ENCODE results near the gene TBATA. TPM values are rescaled to one million over a fixed set of nuclear protein-coding genes. Genes with fewer than 3 reads are reported as not detected.

The TBATA gene
- total RNA-seq, 1 experiment from 2014 or later = not detected

DNA sequence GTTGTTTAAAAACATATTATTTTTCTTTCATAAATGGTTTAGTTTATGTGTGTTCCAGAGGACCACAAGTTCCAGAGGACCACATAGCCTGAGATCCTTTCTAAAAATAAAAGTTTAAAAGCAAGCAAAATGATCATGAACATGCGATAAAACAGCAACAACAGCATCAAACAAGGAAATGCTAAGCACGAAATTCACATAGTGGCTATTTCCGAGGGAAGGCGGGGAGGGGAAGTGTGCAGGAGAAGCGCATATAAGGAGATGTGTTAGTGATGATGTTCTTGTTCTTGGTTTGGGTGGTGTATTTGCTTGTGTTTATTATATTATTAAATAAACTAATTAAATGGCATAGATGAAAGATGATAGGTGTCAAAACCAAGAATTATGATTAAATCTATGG, 1.2 kb downstream of the TBATA start:
- TF ChIP-seq, protein P1, sequence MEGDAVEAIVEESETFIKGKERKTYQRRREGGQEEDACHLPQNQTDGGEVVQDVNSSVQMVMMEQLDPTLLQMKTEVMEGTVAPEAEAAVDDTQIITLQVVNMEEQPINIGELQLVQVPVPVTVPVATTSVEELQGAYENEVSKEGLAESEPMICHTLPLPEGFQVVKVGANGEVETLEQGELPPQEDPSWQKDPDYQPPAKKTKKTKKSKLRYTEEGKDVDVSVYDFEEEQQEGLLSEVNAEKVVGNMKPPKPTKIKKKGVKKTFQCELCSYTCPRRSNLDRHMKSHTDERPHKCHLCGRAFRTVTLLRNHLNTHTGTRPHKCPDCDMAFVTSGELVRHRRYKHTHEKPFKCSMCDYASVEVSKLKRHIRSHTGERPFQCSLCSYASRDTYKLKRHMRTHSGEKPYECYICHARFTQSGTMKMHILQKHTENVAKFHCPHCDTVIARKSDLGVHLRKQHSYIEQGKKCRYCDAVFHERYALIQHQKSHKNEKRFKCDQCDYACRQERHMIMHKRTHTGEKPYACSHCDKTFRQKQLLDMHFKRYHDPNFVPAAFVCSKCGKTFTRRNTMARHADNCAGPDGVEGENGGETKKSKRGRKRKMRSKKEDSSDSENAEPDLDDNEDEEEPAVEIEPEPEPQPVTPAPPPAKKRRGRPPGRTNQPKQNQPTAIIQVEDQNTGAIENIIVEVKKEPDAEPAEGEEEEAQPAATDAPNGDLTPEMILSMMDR (IDR thresholded peaks at IDR 0.05; ENCODE audit: unreplicated experiment) = no peak
- Mint-ChIP-seq H3K4me3 (ENCODE audit: low read depth, unreplicated experiment) (no peak overlapping the region), H3K36me3 (ENCODE audit: insufficient read depth, unreplicated experiment) (no peaks in the 10 kb centered on the region), H3K27ac (ENCODE audit: unreplicated experiment) (no peak overlapping the region), H3K4me1 (ENCODE audit: low read depth, unreplicated experiment) (no peaks in the 10 kb centered on the region), H3K27me3 (ENCODE audit: unreplicated experiment) (peaks cover 83% of the 10 kb centered on the region), H3K9me3 (ENCODE audit: low read depth, unreplicated experiment) (peaks cover 4% of the 10 kb centered on the region)
- CTCF ChIA-PET = no interaction called here
- intact Hi-C loops (cut with micrococcal nuclease; ENCODE audit: unreplicated experiment) = no loop called here
- DNase-seq = no peak
- BruUV-seq (replicated peaks) = no TSS peak

DNA sequence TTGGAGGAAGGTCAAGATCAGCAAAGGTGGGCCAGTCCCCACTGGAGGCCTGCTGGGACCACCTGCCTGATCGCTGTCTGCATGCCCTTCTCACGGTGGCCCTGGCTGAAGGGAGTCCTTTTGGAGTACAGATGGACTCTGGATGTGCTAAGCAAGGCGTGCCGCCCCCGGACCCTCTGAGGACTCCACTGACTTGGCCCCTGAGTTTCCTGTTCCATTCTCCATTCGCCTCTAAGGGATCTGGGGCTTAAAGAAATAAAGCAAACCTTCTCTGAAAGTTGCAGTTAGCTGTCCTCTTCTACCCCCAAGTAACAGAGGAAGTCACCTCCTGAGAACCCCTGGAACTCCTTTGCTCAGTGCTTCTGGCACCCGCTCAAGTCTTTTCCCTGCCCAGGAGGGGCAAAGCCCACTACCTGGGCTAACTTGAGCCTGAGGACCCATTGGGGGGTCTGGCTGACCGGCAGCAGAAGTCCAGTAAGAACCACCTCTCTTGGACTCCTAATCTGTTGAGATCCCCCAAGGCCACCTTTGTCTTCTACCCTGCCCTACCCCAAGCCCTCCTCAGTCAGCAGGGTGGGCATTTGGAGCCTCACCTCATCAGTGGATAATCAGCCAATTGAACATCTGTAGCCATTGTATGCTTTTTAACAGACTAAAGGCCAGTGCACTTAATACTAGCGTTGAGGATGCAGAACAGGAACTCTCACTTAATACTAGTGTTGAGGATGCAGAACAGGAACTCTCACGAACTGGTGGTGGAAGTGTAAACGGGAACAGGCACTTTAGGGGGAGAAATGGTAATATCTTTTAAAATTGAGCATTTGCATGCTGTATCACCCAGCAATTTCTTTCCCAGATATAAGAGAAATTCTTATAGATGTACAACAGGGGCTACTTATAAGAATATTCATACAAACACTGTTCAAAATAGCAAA, 2.2 kb downstream of the TBATA start:
- intact Hi-C loops (cut with micrococcal nuclease; ENCODE audit: unreplicated experiment) = no loop called here
- Mint-ChIP-seq H3K4me3 (ENCODE audit: low read depth, unreplicated experiment) (no peak overlapping the region), H3K9me3 (ENCODE audit: low read depth, unreplicated experiment) (no peaks in the 10 kb centered on the region), H3K4me1 (ENCODE audit: low read depth, unreplicated experiment) (no peaks in the 10 kb centered on the region), H3K27ac (ENCODE audit: unreplicated experiment) (no peak overlapping the region), H3K27me3 (ENCODE audit: unreplicated experiment) (peaks cover 83% of the 10 kb centered on the region), H3K36me3 (ENCODE audit: insufficient read depth, unreplicated experiment) (no peaks in the 10 kb centered on the region)
- BruUV-seq (replicated peaks) = no TSS peak
- CTCF ChIA-PET = no interaction called here
- TF ChIP-seq, protein P1 (IDR thresholded peaks at IDR 0.05; ENCODE audit: unreplicated experiment) = no peak
- no peak for DNase-seq

DNA sequence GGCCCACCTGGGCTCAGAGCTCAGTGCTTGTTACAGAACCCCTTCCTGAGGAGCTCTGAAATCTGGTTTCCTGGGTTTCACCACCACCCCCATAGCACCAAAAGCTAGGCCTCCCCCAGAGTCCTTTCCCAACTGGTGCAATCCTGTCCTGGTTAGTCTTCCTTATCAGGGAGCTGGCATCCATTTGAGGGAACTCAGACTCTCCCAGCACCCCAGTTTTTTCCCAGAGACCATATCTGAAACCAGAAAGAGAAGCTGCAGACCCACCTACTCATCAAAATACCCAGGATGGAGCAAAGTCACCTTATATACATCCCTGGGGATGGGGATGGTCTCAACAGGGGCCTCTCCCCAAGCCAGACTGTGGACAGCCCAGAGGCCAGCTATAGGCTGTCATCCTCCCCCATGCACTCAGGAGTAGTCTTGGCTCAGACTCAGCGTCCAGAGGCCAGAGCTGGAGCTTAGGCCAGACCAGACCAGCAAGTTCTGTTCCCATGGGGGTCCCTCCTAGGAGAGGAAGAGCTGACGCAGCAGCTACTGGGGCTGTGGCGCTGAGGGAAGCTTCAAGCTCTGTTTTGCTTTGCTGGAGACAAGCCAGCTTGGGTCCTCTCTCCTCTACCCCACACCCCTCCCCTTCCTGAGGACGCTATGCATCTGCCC, 3.0 kb downstream of the TBATA start:
- H3K9me3 Mint-ChIP-seq (ENCODE audit: low read depth, unreplicated experiment) = no peaks in the 10 kb centered on the region
- CTCF ChIA-PET = no interaction called here
- H3K4me3 Mint-ChIP-seq (ENCODE audit: low read depth, unreplicated experiment) = no peak overlapping the region
- intact Hi-C loops (cut with micrococcal nuclease; ENCODE audit: unreplicated experiment) = no loop called here
- no TSS peak for BruUV-seq (replicated peaks)
- no peaks in the 10 kb centered on the region for H3K36me3 Mint-ChIP-seq (ENCODE audit: insufficient read depth, unreplicated experiment)
- peaks cover 84% of the 10 kb centered on the region for H3K27me3 Mint-ChIP-seq (ENCODE audit: unreplicated experiment)
- H3K4me1 Mint-ChIP-seq (ENCODE audit: low read depth, unreplicated experiment) = no peaks in the 10 kb centered on the region
- no peak for DNase-seq
- TF ChIP-seq, protein P1 (IDR thresholded peaks at IDR 0.05; ENCODE audit: unreplicated experiment) = no peak
- no peak overlapping the region for H3K27ac Mint-ChIP-seq (ENCODE audit: unreplicated experiment)

DNA sequence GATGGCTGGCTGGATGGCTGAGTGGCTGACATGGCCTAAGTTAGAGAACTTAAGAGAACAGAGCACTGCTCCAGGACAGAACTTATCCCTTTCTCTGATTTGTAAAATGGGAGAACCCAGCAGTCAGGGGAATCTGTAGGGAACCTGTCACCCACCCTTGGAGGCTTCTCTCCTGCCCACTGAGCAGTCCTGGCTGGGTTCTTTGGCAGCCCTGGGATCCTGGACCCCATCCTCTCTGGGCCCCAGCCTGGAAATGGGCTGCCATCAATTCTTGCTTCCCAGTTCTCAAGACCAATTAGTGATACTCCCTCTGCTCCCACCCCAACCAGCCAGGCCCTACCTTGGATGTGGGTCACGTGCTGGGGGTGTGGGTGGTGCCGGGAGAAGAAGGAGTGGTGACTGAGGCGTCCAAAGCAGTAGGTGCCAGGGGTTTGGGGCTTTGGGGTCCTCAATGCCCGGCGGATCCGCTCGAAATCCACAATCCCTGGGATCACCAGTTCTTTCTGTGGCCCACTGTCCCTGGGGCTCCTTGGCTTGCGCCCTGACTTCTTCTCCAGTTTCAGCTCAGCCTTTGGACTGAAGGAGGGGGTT, 3.6 kb downstream of the TBATA start:
- peaks cover 78% of the 10 kb centered on the region for H3K27me3 Mint-ChIP-seq (ENCODE audit: unreplicated experiment)
- BruUV-seq (replicated peaks) = no TSS peak
- TF ChIP-seq, protein P1 (IDR thresholded peaks at IDR 0.05; ENCODE audit: unreplicated experiment) = no peak
- CTCF ChIA-PET = no interaction called here
- no peaks in the 10 kb centered on the region for H3K9me3 Mint-ChIP-seq (ENCODE audit: low read depth, unreplicated experiment)
- no peaks in the 10 kb centered on the region for H3K36me3 Mint-ChIP-seq (ENCODE audit: insufficient read depth, unreplicated experiment)
- intact Hi-C loops (cut with micrococcal nuclease; ENCODE audit: unreplicated experiment) = no loop called here
- no peak overlapping the region for H3K4me3 Mint-ChIP-seq (ENCODE audit: low read depth, unreplicated experiment)
- no peak overlapping the region for H3K27ac Mint-ChIP-seq (ENCODE audit: unreplicated experiment)
- H3K4me1 Mint-ChIP-seq (ENCODE audit: low read depth, unreplicated experiment) = no peaks in the 10 kb centered on the region
- DNase-seq = no peak

All from Calu3 (cell line).